ENCODE measurements around the gene SCCPDH.

Gene SCCPDH

DNA sequence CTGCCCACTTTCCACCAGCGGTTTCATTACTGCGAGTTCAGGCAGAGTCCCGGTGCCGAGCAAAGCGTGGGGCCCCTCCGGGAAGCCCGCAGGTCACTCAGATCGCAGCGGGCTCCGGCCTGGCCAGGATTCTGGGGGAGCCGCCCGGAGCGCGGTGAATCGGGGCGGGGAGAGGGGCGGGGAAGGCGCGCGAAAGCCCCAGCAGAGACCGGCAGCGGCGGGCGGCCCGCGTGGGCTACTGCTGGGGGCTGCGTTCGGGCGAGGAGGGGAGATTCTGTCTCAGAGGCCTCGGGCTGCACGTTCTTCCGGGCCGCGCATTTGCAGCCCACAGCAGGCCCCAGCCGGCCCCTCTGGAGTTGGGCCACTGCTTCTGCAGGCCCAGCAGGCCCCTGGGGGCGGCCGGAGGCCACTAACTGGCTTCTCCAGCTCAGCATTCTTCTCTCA is 64.7 kb downstream of the SCCPDH start:
- in situ Hi-C loops (cut with MboI; ENCODE audit: low pct_unique_long_range_greater_than_20kb, low sequenced_read_pairs, unreplicated experiment), result no loop called here
- TF ChIP-seq, protein P1, sequence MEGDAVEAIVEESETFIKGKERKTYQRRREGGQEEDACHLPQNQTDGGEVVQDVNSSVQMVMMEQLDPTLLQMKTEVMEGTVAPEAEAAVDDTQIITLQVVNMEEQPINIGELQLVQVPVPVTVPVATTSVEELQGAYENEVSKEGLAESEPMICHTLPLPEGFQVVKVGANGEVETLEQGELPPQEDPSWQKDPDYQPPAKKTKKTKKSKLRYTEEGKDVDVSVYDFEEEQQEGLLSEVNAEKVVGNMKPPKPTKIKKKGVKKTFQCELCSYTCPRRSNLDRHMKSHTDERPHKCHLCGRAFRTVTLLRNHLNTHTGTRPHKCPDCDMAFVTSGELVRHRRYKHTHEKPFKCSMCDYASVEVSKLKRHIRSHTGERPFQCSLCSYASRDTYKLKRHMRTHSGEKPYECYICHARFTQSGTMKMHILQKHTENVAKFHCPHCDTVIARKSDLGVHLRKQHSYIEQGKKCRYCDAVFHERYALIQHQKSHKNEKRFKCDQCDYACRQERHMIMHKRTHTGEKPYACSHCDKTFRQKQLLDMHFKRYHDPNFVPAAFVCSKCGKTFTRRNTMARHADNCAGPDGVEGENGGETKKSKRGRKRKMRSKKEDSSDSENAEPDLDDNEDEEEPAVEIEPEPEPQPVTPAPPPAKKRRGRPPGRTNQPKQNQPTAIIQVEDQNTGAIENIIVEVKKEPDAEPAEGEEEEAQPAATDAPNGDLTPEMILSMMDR (IDR thresholded peaks at IDR 0.05; ENCODE audit: extremely low read depth, insufficient read depth, missing control alignments), result no peak

DNA sequence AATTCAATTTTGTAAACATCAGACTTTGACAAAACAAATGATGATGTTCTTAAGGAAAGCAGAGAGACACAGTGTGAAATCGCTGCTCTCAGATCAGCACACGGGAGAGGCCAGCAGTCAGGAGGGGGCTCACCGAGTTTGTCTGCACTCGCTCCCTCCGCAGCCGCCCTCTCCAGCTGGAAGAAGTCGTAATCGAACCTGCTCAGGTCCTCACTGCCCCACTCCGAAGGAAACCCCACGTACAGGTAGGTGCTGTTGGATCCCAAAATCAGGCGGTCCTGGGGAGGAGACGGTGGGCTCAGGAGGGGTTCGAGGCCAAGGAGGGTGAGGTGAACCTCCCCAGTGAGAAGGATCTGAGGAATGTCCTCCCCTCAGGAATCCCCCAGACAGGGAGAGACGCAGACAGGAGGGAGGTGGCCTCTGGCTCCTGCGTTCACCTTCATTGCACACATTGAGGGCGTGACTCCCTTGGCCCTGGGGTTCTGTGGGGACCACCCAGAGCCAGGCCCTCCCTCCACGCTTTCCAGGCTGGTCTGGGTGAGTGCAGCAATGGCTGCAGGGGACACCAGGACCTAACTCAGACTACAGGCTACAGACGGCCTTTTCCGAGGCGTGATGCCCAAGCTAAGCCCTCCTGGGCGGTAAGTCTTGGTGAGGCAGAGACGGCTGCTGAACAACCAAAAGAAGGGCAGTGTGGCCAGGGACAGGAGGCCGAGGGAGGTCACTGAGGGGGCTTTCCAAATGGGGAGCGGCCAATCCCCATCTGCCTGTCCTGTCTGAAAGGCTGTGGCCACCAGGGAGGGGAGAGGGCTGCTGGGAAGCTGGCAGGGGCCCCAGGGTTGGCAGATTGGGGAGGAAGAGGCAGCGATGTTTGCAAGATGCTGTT is 65.5 kb downstream of the SCCPDH start:
- DNase-seq (ENCODE audit: low spot score), result no peak
- in situ Hi-C loops (cut with MboI; ENCODE audit: low pct_unique_long_range_greater_than_20kb, low sequenced_read_pairs, unreplicated experiment), result no loop called here
- TF ChIP-seq, protein P1 (IDR thresholded peaks at IDR 0.05; ENCODE audit: extremely low read depth, insufficient read depth, missing control alignments), result no peak

More for the DNA sequence above, 64.7 kb downstream of the SCCPDH start:
- peak; percentile 37 for DNase-seq (ENCODE audit: low spot score)

DNA sequence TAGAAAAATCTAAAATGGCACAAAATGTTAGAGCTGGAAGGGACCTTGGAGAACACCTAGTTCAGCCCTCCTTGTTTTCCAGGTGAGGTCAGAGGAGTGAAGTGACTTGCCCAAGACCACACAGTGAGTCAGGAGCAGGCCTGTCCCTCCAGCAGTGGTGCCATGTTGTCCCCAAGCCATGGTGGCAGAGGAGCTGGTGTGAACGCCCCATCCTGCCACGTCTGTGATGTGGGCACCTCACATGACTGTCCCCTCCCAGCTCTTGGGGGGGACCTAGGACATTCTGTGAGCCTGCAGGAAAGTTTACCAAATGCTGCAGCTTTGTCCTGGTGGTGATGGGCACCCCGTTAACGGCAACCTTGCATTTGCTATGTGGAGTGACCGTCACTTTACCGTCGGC is 66.2 kb downstream of the SCCPDH start:
- no peak for DNase-seq (ENCODE audit: low spot score)
- TF ChIP-seq, protein P1 (IDR thresholded peaks at IDR 0.05; ENCODE audit: extremely low read depth, insufficient read depth, missing control alignments), result no peak
- in situ Hi-C loops (cut with MboI; ENCODE audit: low pct_unique_long_range_greater_than_20kb, low sequenced_read_pairs, unreplicated experiment), result no loop called here

DNA sequence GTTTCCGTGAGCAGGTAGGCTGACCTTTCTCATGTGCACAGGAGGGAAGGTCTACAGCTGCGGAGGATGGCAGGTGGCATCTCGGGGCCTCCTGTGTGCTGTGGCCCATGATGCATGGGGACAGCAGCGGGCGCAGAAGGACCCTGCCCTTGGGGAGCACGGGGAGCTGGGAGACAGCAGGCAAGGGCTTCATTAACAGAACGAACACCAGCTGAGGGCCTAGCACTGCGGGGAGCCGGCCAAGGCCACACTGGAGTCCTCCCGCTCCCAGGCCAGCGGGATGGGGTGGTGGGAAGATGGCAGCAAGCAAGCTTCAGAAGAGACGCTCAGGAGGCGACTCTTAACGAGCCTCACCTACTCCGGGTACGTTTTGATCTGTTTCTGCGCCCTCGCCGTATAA is 66.6 kb downstream of the SCCPDH start:
- in situ Hi-C loops (cut with MboI; ENCODE audit: low pct_unique_long_range_greater_than_20kb, low sequenced_read_pairs, unreplicated experiment), result no loop called here
- TF ChIP-seq, protein P1 (IDR thresholded peaks at IDR 0.05; ENCODE audit: extremely low read depth, insufficient read depth, missing control alignments), result no peak

DNA sequence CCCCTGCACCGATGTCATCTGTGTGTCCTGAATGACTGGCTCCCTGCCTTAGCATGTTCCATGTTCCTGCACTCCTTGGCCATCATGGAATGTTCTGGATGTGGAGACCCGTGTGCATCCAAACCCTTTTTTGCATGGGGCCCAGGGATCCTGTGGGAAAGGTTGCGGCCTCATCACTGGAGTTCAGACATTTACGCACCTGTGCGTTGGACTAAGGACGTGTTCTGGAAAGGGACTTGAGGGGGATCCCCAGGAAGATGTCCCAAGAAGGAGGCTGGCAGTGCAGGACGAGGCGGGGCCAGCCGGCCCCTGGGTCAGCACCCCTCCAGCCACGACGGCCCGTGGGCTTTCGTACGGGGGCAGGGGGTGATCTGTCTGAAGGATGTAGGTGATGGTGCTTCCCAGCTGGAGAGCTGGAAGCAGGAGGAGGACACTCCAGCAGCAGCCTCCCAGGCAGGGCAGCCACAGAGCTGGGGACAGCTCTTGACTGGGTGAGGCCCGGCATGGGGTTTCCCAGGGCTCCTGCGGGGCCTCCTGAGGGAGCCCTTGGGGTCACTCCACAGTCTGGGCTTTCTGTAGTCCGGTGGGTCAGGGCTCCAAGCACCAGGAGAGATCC is 67.2 kb downstream of the SCCPDH start:
- DNase-seq (ENCODE audit: low spot score), result no peak
- TF ChIP-seq, protein P1 (IDR thresholded peaks at IDR 0.05; ENCODE audit: extremely low read depth, insufficient read depth, missing control alignments), result no peak
- in situ Hi-C loops (cut with MboI; ENCODE audit: low pct_unique_long_range_greater_than_20kb, low sequenced_read_pairs, unreplicated experiment), result no loop called here

More for the DNA sequence above, 66.6 kb downstream of the SCCPDH start:
- DNase-seq (ENCODE audit: low spot score), result no peak

DNA sequence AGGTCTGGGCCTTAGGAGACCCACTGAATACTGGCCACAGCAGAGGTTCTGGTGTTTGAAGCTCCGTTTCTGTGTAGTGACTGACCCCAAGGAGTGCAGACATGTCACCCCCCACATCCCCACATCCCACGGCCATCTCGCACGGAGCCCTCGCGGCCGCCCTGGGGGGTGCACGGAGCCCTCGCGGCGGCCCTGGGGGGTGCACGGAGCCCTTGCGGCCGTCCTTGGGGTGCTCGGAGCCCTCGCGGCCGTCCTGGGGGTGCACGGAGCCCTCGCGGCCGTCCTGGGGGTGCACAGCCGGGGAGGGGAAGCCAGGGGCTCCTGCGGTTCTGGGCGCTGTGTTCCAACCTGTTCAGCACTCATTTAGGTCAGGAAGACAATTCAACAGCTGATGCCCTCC is 68.4 kb downstream of the SCCPDH start:
- TF ChIP-seq, protein P1 (IDR thresholded peaks at IDR 0.05; ENCODE audit: extremely low read depth, insufficient read depth, missing control alignments), result no peak
- no peak for DNase-seq (ENCODE audit: low spot score)
- in situ Hi-C loops (cut with MboI; ENCODE audit: low pct_unique_long_range_greater_than_20kb, low sequenced_read_pairs, unreplicated experiment), result no loop called here
